GM12878 (cell line): ENCODE data around the gene HSD17B1. TPM values are rescaled to one million over a fixed set of nuclear protein-coding genes. Genes with fewer than 3 reads are reported as not detected.

Source experiments
- BMI1 ChIP-seq: fragments of 450-650 bp; IDR thresholded peaks from 2 replicates; pipeline ENCODE4 v1.6.1; 2016; ENCODE audit warnings: mild to moderate bottlenecking, moderate library complexity, borderline replicate concordance
- BRCA1 ChIP-seq: IDR thresholded peaks from 2 replicates; pipeline ENCODE4 v1.6.1; 2011; ENCODE audit warnings: low read depth, low read length, improper control_type of control experiment
- CHD1 ChIP-seq: IDR thresholded peaks from 2 replicates; pipeline ENCODE4 v1.6.1; 2012; ENCODE audit warnings: low read depth, low read length, improper control_type of control experiment
- CHD2 ChIP-seq: IDR thresholded peaks from 2 replicates; pipeline ENCODE4 v1.6.1; 2011; ENCODE audit warnings: low read depth, low read length, improper control_type of control experiment, borderline replicate concordance
- CREM ChIP-seq: IDR thresholded peaks from 2 replicates; pipeline ENCODE4 v1.6.1; 2014; ENCODE audit warnings: antibody characterized with exemption, low read depth
- E4F1 ChIP-seq: fragments of 450-650 bp; IDR thresholded peaks from 2 replicates; pipeline ENCODE4 v1.6.1; 2018; ENCODE audit warnings: borderline replicate concordance, mild to moderate bottlenecking; ENCODE audit not compliant: partially characterized antibody
- ETV6 ChIP-seq, 2 experiments: fragments of 450-650 bp in 1 of 2; IDR thresholded peaks in 1 of 2; conservative IDR thresholded peaks in 1 of 2; 2 replicates each; pipeline ENCODE4 v1.6.1; 2014; ENCODE audit warnings: antibody characterized with exemption in 1 of 2, borderline replicate concordance in 1 of 2, low read depth in 1 of 2, mild to moderate bottlenecking in 1 of 2, moderate library complexity in 1 of 2
- GABPA ChIP-seq: IDR thresholded peaks from 2 replicates; pipeline ENCODE4 v1.6.1; 2014; ENCODE audit warnings: antibody characterized with exemption, low read depth, mild to moderate bottlenecking, inconsistent platforms
- HDAC2 ChIP-seq: fragments of 200-600 bp; sonication (generic); IDR thresholded peaks from 2 replicates; pipeline ENCODE4 v1.6.1; 2017
- HDAC6 ChIP-seq: fragments of 200-600 bp; sonication (generic); IDR thresholded peaks from one replicate; pipeline ENCODE4 v1.8.0; 2017; ENCODE audit warnings: antibody characterized with exemption; ENCODE audit not compliant: unreplicated experiment
- KAT2A ChIP-seq: conservative IDR thresholded peaks from 2 replicates; pipeline ENCODE4 v1.6.1; 2011; ENCODE audit warnings: low read depth, low read length; ENCODE audit not compliant: control insufficient read depth
- MLLT1 ChIP-seq: fragments of 450-650 bp; IDR thresholded peaks from 2 replicates; pipeline ENCODE4 v1.6.1; 2016; ENCODE audit warnings: mild to moderate bottlenecking
- NFYA ChIP-seq: IDR thresholded peaks from 2 replicates; pipeline ENCODE4 v1.6.1; 2011; ENCODE audit warnings: low read depth, mild to moderate bottlenecking, low read length, improper control_type of control experiment, borderline replicate concordance
- POU2F2 ChIP-seq: IDR thresholded peaks from 3 replicates; pipeline ENCODE4 v1.6.1; 2011; ENCODE audit warnings: low read depth, mild to moderate bottlenecking, low read length, borderline replicate concordance
- RB1 ChIP-seq: fragments of 450-650 bp; formaldehyde crosslinking; IDR thresholded peaks from 2 replicates; pipeline ENCODE4 v1.6.1; 2017; ENCODE audit warnings: mild to moderate bottlenecking, borderline replicate concordance
- SMC3 ChIP-seq: IDR thresholded peaks from 2 replicates; pipeline ENCODE4 v1.6.1; 2011; ENCODE audit warnings: low read length, improper control_type of control experiment, borderline replicate concordance
- SREBF2 ChIP-seq: IDR thresholded peaks from 2 replicates; pipeline ENCODE4 v1.6.1; 2012; ENCODE audit warnings: mild to moderate bottlenecking, low read length
- STAT3 ChIP-seq: IDR thresholded peaks from 2 replicates; pipeline ENCODE4 v1.6.1; 2011; ENCODE audit warnings: low read depth, low read length, improper control_type of control experiment
- SUPT20H ChIP-seq: IDR thresholded peaks from 2 replicates; pipeline ENCODE4 v1.6.1; 2011; ENCODE audit warnings: low read depth, mild to moderate bottlenecking, low read length, moderate library complexity, borderline replicate concordance; ENCODE audit not compliant: control insufficient read depth
- TBL1XR1 ChIP-seq: IDR thresholded peaks from 2 replicates; pipeline ENCODE4 v1.6.1; 2012; ENCODE audit warnings: low read depth, low read length, improper control_type of control experiment
- TCF7 ChIP-seq: IDR thresholded peaks from 2 replicates; pipeline ENCODE4 v1.6.1; 2014; ENCODE audit warnings: antibody characterized with exemption, borderline replicate concordance
- ZNF622 ChIP-seq: fragments of 450-650 bp; IDR thresholded peaks from 2 replicates; pipeline ENCODE4 v1.6.1; 2017; ENCODE audit warnings: mild to moderate bottlenecking, inconsistent platforms
- polyA plus RNA-seq, 11 experiments: library from polyadenylated mRNA; depleted of rRNA in 4 of 11; unstranded in 6 of 11; stranded (reverse) in 5 of 11; fragments of >200 nt; fragmentation: Nextera tagmentation in 4 of 11; fragmentation: Illumina TruSeq in 1 of 11; extraction: Ambion mirVana in 4 of 11; extraction: Trizol in 1 of 11; gene quantifications; 1 replicate in 1 of 11; 2 replicates in 10 of 11; pipeline versions ENCODE4 v1.2.1 to v1.2.3, GENCODE V29; 2011 to 2016; ENCODE audit warnings: inconsistent platforms in 2 of 11, missing spikeins in 2 of 11, low read depth in 1 of 11
- total RNA-seq, 4 experiments: library from RNA; depleted of rRNA in 3 of 4; stranded (reverse); fragments of >200 nt in 3 of 4; fragmentation: Illumina TruSeq in 1 of 4; extraction: Trizol in 1 of 4; gene quantifications; 2 replicates each; pipeline versions ENCODE4 v1.2.1 to v1.2.3, GENCODE V29; 2013 to 2021
- TF ChIP-seq, protein P1 (sequence below): IDR thresholded peaks from 2 replicates; pipeline ENCODE4 v1.6.1; 2012; ENCODE audit warnings: low read depth, low read length, improper control_type of control experiment
- TF ChIP-seq, protein P2 (sequence below): fragments of 150-350 bp; IDR thresholded peaks from 2 replicates; pipeline ENCODE4 v1.6.1; 2016; ENCODE audit warnings: low read depth, low read length

The HSD17B1 gene
- total and polyA plus RNA-seq, 10 of the 15 experiments (the other 5 are each of a cell fraction or from before 2014, with no cell fraction given) = 0.15 to 1.1 (median 0.42) TPM

DNA sequence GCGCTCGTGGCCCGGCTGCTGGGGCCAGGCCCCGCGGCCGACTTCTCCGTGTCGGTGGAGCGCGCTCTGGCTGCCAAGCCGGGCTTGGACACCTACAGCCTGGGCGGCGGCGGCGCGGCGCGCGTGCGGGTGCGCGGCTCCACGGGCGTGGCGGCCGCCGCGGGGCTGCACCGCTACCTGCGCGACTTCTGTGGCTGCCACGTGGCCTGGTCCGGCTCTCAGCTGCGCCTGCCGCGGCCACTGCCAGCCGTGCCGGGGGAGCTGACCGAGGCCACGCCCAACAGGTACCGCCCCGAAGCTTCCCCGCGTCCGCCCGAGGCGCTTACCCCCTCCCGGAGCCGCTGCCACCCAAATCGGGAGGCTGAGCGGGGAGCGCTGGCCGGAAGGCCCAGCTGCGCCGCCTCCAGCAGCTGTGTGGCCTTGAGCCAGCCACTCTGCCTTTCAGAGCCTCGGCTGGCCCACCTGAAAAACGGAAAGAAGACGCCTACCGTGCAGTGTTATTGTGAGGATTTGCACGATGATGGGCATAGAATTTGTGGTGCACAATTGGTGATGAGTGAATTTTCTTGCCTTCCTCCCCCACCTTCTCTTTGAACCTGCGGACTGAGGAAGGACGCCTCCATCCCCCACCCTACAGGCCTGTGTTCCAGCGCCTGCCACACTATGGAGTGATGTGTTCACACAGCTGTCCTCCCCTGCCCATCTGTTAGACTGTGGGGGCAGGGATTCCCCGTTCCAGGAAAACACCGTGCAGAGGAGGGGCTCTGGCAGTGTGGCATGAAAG, 16.2 kb upstream of the HSD17B1 start (continued):
- no peak for TF ChIP-seq MLLT1
- TF ChIP-seq NFYA = no peak
- TF ChIP-seq, protein P1, sequence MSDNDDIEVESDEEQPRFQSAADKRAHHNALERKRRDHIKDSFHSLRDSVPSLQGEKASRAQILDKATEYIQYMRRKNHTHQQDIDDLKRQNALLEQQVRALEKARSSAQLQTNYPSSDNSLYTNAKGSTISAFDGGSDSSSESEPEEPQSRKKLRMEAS = peak; percentile 11; the same call in 1 of the 2 replicates
- TF ChIP-seq SREBF2 = no peak
- TF ChIP-seq ZNF622 = no peak
- no peak for TF ChIP-seq BRCA1
- no peak for TF ChIP-seq POU2F2
- TF ChIP-seq, protein P2, sequence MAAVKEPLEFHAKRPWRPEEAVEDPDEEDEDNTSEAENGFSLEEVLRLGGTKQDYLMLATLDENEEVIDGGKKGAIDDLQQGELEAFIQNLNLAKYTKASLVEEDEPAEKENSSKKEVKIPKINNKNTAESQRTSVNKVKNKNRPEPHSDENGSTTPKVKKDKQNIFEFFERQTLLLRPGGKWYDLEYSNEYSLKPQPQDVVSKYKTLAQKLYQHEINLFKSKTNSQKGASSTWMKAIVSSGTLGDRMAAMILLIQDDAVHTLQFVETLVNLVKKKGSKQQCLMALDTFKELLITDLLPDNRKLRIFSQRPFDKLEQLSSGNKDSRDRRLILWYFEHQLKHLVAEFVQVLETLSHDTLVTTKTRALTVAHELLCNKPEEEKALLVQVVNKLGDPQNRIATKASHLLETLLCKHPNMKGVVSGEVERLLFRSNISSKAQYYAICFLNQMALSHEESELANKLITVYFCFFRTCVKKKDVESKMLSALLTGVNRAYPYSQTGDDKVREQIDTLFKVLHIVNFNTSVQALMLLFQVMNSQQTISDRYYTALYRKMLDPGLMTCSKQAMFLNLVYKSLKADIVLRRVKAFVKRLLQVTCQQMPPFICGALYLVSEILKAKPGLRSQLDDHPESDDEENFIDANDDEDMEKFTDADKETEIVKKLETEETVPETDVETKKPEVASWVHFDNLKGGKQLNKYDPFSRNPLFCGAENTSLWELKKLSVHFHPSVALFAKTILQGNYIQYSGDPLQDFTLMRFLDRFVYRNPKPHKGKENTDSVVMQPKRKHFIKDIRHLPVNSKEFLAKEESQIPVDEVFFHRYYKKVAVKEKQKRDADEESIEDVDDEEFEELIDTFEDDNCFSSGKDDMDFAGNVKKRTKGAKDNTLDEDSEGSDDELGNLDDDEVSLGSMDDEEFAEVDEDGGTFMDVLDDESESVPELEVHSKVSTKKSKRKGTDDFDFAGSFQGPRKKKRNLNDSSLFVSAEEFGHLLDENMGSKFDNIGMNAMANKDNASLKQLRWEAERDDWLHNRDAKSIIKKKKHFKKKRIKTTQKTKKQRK = no peak
- TF ChIP-seq CHD2 = no peak
- no peak for TF ChIP-seq CHD1
- no peak for TF ChIP-seq STAT3
- TF ChIP-seq HDAC6 = no peak
- no peak for TF ChIP-seq BMI1
- no peak for TF ChIP-seq GABPA
- TF ChIP-seq HDAC2 = no peak
- TF ChIP-seq TBL1XR1 = no peak
- no peak for TF ChIP-seq KAT2A
- TF ChIP-seq E4F1 = no peak
- TF ChIP-seq SMC3 = no peak
- no peak for TF ChIP-seq TCF7
- TF ChIP-seq CREM = no peak
- TF ChIP-seq RB1 = 0 out of 2 replicates have a peak, but pooled peaks have one; percentile 29
- TF ChIP-seq ETV6 (conservative IDR thresholded peaks at IDR 0.05 in 1 of 2, IDR thresholded peaks at IDR 0.05 in 1 of 2; ENCODE audit: borderline replicate concordance in 1 of 2, low read depth in 1 of 2) = 0 out of 4 replicates have a peak, but pooled peaks of 1 of the 2 experiments have one; percentile 10
- no peak for TF ChIP-seq SUPT20H
